HCT116 (cell line): ENCODE data around the gene MAP3K20. TPM values are rescaled to one million over a fixed set of nuclear protein-coding genes. Genes with fewer than 3 reads are reported as not detected.

ENCODE experiments used
- ATAC-seq: fragments of 200-7000 bp; cut with Tn5 transposase; 2 replicates; pipeline ENCODE4 v1.9.1; 2020; ENCODE audit warnings: mild to moderate bottlenecking, moderate library complexity
- BruUV-seq: library from RNA; stranded (reverse); fragments of 400-500 nt; replicated peaks from 2 replicates; lab custom pipeline; 2021; lab: Mats Ljungman, UMichigan
- CTCF ChIA-PET: fragments of 300-600 bp; sonication (Branson Sonifier 250); formaldehyde crosslinking; loops from one replicate; lab custom pipeline; 2021; ENCODE audit warnings: antibody characterized with exemption; lab: Charles Lee
- POLR2A ChIA-PET: fragments of 300-600, 350-600 bp; sonication (Branson Sonifier 250); formaldehyde crosslinking; loops from one replicate; lab custom pipeline; 2021; ENCODE audit warnings: antibody characterized with exemption; lab: Charles Lee
- RAD21 ChIA-PET, 2 experiments: fragments of 300-600 bp; sonication (Branson Sonifier 250); formaldehyde crosslinking; loops; one replicate each; lab custom pipeline; 2023; ENCODE audit warnings: low total read pairs in 2 of 2; ENCODE audit not compliant: uncharacterized antibody in 2 of 2, unreplicated experiment in 2 of 2, low non-redundant PET in 1 of 2; lab: Charles Lee
- DNase-seq: peaks from one replicate; pipeline ENCODE4 v3.0.0-alpha.2; 2010; ENCODE audit warnings: low read depth, low spot score
- H2AFZ ChIP-seq: fragments of 200-600 bp; shearing (Covaris generic), sonication (generic); 2 replicates; pipeline ENCODE4 v1.6.1; 2017; ENCODE audit warnings: low read depth, mixed run types, mixed read lengths, antibody characterized with exemption, low read length; ENCODE audit not compliant: poor library complexity, severe bottlenecking
- H3K27ac ChIP-seq: 2 replicates; pipeline ENCODE4 v1.5.1; 2012; ENCODE audit warnings: low read depth, low read length
- H3K27me3 ChIP-seq: fragments of 200-600 bp; sonication (generic); 2 replicates; pipeline ENCODE4 v1.6.1; 2016; ENCODE audit warnings: mixed run types, low read length, mixed read lengths; ENCODE audit not compliant: insufficient read depth
- H3K36me3 ChIP-seq, 2 experiments: fragments of 200-500 bp in 1 of 2; fragments of 200-600 bp in 1 of 2; sonication (Bioruptor generic) in 1 of 2; sonication (generic) in 1 of 2; 2 replicates each; pipeline versions ENCODE4 v1.5.1 to v1.6.1; 2014 to 2016; ENCODE audit warnings: low read length in 2 of 2, inconsistent platforms in 1 of 2, mixed read lengths in 1 of 2, mixed run types in 1 of 2; ENCODE audit not compliant: insufficient read depth in 2 of 2, control insufficient read depth in 1 of 2
- H3K4me1 ChIP-seq, 2 experiments: fragments of 200-600 bp in 1 of 2; sonication (generic) in 1 of 2; 2 replicates each; pipeline versions ENCODE4 v1.5.1 to v1.6.1; 2012 to 2017; ENCODE audit warnings: low read length in 2 of 2, inconsistent platforms in 1 of 2, mild to moderate bottlenecking in 1 of 2, mixed read lengths in 1 of 2, mixed run types in 1 of 2, moderate library complexity in 1 of 2; ENCODE audit not compliant: insufficient read depth in 2 of 2, control insufficient read depth in 1 of 2
- H3K4me2 ChIP-seq: fragments of 200-600 bp; sonication (generic); 2 replicates; pipeline ENCODE4 v1.6.1; 2017; ENCODE audit warnings: mixed run types, low read length, mixed read lengths
- H3K4me3 ChIP-seq, 2 experiments: fragments of 200-600 bp in 1 of 2; sonication (generic) in 1 of 2; replicated peaks in 1 of 2; 2 replicates each; pipeline ENCODE4 v1.5.1; 2011 to 2016; ENCODE audit warnings: low read length in 2 of 2, control low read depth in 1 of 2, low read depth in 1 of 2, mild to moderate bottlenecking in 1 of 2, mixed read lengths in 1 of 2, mixed run types in 1 of 2
- H3K79me2 ChIP-seq: fragments of 200-600 bp; sonication (generic); 2 replicates; pipeline ENCODE4 v1.6.1; 2017; ENCODE audit warnings: mild to moderate bottlenecking, mixed run types, low read length, moderate library complexity, mixed read lengths; ENCODE audit not compliant: insufficient read depth
- H3K9ac ChIP-seq: fragments of 200-600 bp; sonication (generic); 2 replicates; pipeline ENCODE4 v1.6.1; 2016; ENCODE audit warnings: low read length, mixed read lengths
- H3K9me2 ChIP-seq: fragments of 200-600 bp; sonication (generic), shearing (Covaris generic); 2 replicates; pipeline ENCODE4 v1.6.1; 2017; ENCODE audit warnings: mixed run types, mild to moderate bottlenecking, moderate library complexity; ENCODE audit not compliant: insufficient read depth
- H3K9me3 ChIP-seq, 2 experiments: fragments of 200-500 bp in 1 of 2; fragments of 200-600 bp in 1 of 2; sonication (Bioruptor generic) in 1 of 2; sonication (generic) in 1 of 2; 2 replicates each; pipeline ENCODE4 v1.6.1; 2014 to 2017; ENCODE audit warnings: low read length in 2 of 2, mixed read lengths in 2 of 2, inconsistent platforms in 1 of 2, low read depth in 1 of 2, mild to moderate bottlenecking in 1 of 2, mixed run types in 1 of 2, moderate library complexity in 1 of 2; ENCODE audit not compliant: control insufficient read depth in 1 of 2, insufficient read depth in 1 of 2
- H4K20me1 ChIP-seq: fragments of 200-600 bp; sonication (generic), shearing (Covaris generic); 2 replicates; pipeline ENCODE4 v1.6.1; 2017; ENCODE audit warnings: mixed run types, mild to moderate bottlenecking, moderate library complexity; ENCODE audit not compliant: insufficient read depth
- ELF1 ChIP-seq: IDR thresholded peaks from 2 replicates; pipeline ENCODE4 v1.6.1; 2012; ENCODE audit warnings: low read depth, borderline replicate concordance
- EZH2phosphoT487 ChIP-seq: fragments of 200-600 bp; IDR thresholded peaks from 2 replicates; pipeline ENCODE4 v1.6.1; 2018; ENCODE audit warnings: antibody characterized with exemption, borderline replicate concordance
- POLR2A ChIP-seq: IDR thresholded peaks from 2 replicates; pipeline ENCODE4 v1.7.0; 2011; ENCODE audit warnings: borderline replicate concordance; ENCODE audit not compliant: insufficient read depth, insufficient read length; ENCODE audit errors: extremely low read depth
- POLR2AphosphoS5 ChIP-seq: IDR thresholded peaks from 2 replicates; pipeline ENCODE4 v1.6.1; 2011; ENCODE audit warnings: mild to moderate bottlenecking, low read depth, low read length, moderate library complexity
- RAD21 ChIP-seq: IDR thresholded peaks from 2 replicates; pipeline ENCODE4 v1.6.1; 2012; ENCODE audit warnings: low read depth, mild to moderate bottlenecking
- SP1 ChIP-seq: IDR thresholded peaks from 2 replicates; pipeline ENCODE4 v1.6.1; 2012; ENCODE audit warnings: low read depth
- TCF7L2 ChIP-seq: IDR thresholded peaks from 2 replicates; pipeline ENCODE4 v1.7.0; 2011; ENCODE audit warnings: borderline replicate concordance, inconsistent platforms; ENCODE audit not compliant: insufficient read depth, insufficient read length; ENCODE audit errors: extremely low read depth
- YY1 ChIP-seq: IDR thresholded peaks from 2 replicates; pipeline ENCODE4 v1.6.1; 2011; ENCODE audit warnings: low read length, low read depth, moderate library complexity, mild to moderate bottlenecking; ENCODE audit not compliant: insufficient replicate concordance; ENCODE audit errors: extremely low read depth
- ZFX ChIP-seq: fragments of 450-650 bp; IDR thresholded peaks from 2 replicates; pipeline ENCODE4 v1.6.1; 2017
- intact Hi-C: fragments of 100-400 bp; cut with micrococcal nuclease; formaldehyde crosslinking; loops from 2 replicates; pipeline ENCODE4 v1.10.0; 2022
- total RNA-seq: library from RNA; stranded (reverse); gene quantifications from one replicate; pipeline ENCODE4 v1.2.1, GENCODE V29; 2021; ENCODE audit not compliant: unreplicated experiment
- TF ChIP-seq, protein P1 (sequence below): IDR thresholded peaks from 2 replicates; pipeline ENCODE4 v1.6.1; 2012; ENCODE audit warnings: low read depth
- TF ChIP-seq, protein P2 (sequence below), 3 experiments: fragments of 200-600 bp in 1 of 3; sonication (generic) in 1 of 3; IDR thresholded peaks in 2 of 3; conservative IDR thresholded peaks in 1 of 3; 2 replicates each; pipeline ENCODE4 v1.5.1; 2012 to 2017; ENCODE audit warnings: low read depth in 2 of 3, low read length in 2 of 3, antibody characterized with exemption in 1 of 3, borderline replicate concordance in 1 of 3, control low read depth in 1 of 3, mild to moderate bottlenecking in 1 of 3, mixed read lengths in 1 of 3, mixed run types in 1 of 3, moderate library complexity in 1 of 3; ENCODE audit not compliant: insufficient read depth in 1 of 3

MAP3K20 gene
- total RNA-seq, 1 experiment from 2014 or later = 40.0 TPM

DNA sequence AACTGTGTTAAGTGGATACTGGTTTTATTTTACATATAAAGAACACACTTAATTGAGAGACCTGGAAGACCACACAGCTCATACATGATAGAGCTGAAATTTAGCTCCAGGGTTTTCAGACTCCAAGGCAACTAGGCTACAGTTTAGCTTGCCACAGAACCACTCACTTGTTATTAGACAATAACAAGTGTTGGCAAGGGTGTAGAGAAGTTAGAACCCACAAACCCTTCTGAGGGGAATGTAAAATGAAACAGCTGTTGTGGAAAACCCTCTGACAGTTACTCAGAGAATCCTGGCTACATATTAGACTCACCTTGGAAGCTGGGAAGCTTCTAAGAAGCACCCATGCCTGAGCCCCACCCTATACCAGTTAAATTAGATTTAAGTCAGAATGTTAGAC lies 75.3 kb downstream of the MAP3K20 start:
- POLR2A ChIA-PET = no interaction called here
- no peak for TF ChIP-seq RAD21
- TF ChIP-seq POLR2A = no peak
- TF ChIP-seq POLR2AphosphoS5 = no peak
- TF ChIP-seq, protein P1, sequence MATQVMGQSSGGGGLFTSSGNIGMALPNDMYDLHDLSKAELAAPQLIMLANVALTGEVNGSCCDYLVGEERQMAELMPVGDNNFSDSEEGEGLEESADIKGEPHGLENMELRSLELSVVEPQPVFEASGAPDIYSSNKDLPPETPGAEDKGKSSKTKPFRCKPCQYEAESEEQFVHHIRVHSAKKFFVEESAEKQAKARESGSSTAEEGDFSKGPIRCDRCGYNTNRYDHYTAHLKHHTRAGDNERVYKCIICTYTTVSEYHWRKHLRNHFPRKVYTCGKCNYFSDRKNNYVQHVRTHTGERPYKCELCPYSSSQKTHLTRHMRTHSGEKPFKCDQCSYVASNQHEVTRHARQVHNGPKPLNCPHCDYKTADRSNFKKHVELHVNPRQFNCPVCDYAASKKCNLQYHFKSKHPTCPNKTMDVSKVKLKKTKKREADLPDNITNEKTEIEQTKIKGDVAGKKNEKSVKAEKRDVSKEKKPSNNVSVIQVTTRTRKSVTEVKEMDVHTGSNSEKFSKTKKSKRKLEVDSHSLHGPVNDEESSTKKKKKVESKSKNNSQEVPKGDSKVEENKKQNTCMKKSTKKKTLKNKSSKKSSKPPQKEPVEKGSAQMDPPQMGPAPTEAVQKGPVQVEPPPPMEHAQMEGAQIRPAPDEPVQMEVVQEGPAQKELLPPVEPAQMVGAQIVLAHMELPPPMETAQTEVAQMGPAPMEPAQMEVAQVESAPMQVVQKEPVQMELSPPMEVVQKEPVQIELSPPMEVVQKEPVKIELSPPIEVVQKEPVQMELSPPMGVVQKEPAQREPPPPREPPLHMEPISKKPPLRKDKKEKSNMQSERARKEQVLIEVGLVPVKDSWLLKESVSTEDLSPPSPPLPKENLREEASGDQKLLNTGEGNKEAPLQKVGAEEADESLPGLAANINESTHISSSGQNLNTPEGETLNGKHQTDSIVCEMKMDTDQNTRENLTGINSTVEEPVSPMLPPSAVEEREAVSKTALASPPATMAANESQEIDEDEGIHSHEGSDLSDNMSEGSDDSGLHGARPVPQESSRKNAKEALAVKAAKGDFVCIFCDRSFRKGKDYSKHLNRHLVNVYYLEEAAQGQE = no peak
- no peak for TF ChIP-seq TCF7L2
- no peak for TF ChIP-seq SP1
- TF ChIP-seq ZFX = no peak
- no peak for TF ChIP-seq YY1
- TF ChIP-seq ELF1 = no peak
- TF ChIP-seq, protein P2, sequence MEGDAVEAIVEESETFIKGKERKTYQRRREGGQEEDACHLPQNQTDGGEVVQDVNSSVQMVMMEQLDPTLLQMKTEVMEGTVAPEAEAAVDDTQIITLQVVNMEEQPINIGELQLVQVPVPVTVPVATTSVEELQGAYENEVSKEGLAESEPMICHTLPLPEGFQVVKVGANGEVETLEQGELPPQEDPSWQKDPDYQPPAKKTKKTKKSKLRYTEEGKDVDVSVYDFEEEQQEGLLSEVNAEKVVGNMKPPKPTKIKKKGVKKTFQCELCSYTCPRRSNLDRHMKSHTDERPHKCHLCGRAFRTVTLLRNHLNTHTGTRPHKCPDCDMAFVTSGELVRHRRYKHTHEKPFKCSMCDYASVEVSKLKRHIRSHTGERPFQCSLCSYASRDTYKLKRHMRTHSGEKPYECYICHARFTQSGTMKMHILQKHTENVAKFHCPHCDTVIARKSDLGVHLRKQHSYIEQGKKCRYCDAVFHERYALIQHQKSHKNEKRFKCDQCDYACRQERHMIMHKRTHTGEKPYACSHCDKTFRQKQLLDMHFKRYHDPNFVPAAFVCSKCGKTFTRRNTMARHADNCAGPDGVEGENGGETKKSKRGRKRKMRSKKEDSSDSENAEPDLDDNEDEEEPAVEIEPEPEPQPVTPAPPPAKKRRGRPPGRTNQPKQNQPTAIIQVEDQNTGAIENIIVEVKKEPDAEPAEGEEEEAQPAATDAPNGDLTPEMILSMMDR (IDR thresholded peaks at IDR 0.05 in 2 of 3, conservative IDR thresholded peaks at IDR 0.05 in 1 of 3; ENCODE audit: borderline replicate concordance in 1 of 3, insufficient read depth in 1 of 3, low read depth in 2 of 3, low read length in 2 of 3) = no peak
- TF ChIP-seq EZH2phosphoT487 = no peak
- CTCF ChIA-PET = no interaction called here
- intact Hi-C loops = no loop called here
- H4K20me1 ChIP-seq = no peaks in the 10 kb centered on the region
- RAD21 ChIA-PET = no interaction called here
- H3K4me1 ChIP-seq = peaks cover 3 to 52% of the 10 kb centered on the region in 2 experiments; a peak in 3 of 4 replicates
- H3K36me3 ChIP-seq = no peaks in the 10 kb centered on the region
- H3K9me2 ChIP-seq = no peaks in the 10 kb centered on the region
- no peak for DNase-seq
- no peak overlapping the region for H3K4me3 ChIP-seq
- no peak overlapping the region for H3K27ac ChIP-seq
- ATAC-seq = peak; percentile 23; the same call in 1 of the 2 replicates
- H3K9ac ChIP-seq = no peak overlapping the region
- no peaks in the 10 kb centered on the region for H3K27me3 ChIP-seq
- peak overlapping the region; percentile 72 for H3K4me2 ChIP-seq
- no peaks in the 10 kb centered on the region for H3K9me3 ChIP-seq
- BruUV-seq = no TSS peak
- H3K79me2 ChIP-seq = peaks cover 9% of the 10 kb centered on the region
- H2AFZ ChIP-seq = no peak overlapping the region
